ENCODE measurements around the gene FBXO5.
"Not testable (repeated sequence)": the region's sequence is repeated elsewhere in the genome, so short reads cannot be mapped to it uniquely, and the experiment has no call there.

FBXO5 gene

DNA sequence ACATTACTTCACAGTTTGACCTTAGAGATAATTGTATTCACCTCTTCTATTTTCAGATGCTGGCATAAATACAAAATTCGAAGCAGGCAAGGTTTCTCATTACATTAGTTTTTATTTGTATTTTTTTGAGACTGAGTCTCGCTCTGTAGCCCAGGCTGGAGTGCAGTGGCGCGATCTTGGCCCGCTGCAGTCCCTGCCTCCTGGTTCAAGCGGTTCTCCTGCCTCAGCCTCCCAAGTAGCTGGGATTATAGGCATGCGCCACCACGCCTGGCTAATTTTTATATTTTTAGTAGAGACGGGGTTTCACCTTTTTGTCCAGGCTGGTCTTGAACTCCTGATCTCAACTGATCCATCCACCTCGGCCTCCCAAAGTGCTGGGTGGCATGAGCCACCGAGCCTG lies 2.5 kb upstream of the FBXO5 start:
- DNase-seq, result not testable (repeated sequence)

DNA sequence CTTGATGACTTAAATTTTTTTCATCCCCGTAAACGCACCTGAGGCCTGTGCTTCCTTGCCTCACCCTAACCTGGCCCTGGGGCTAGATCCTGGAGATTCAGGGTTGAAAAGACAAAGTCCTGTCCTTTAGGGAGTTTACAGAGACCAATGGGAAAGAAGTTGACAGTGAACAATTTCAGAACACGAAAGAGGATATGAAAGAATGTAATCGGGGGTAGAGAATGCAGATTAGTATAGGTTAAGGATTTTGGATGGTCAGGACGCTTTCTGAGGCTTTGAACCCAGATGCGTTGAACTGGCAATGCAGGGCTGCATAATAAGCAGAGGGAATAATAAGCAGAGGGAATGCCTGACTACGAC lies 1.7 kb upstream of the FBXO5 start:
- no peak for DNase-seq

DNA sequence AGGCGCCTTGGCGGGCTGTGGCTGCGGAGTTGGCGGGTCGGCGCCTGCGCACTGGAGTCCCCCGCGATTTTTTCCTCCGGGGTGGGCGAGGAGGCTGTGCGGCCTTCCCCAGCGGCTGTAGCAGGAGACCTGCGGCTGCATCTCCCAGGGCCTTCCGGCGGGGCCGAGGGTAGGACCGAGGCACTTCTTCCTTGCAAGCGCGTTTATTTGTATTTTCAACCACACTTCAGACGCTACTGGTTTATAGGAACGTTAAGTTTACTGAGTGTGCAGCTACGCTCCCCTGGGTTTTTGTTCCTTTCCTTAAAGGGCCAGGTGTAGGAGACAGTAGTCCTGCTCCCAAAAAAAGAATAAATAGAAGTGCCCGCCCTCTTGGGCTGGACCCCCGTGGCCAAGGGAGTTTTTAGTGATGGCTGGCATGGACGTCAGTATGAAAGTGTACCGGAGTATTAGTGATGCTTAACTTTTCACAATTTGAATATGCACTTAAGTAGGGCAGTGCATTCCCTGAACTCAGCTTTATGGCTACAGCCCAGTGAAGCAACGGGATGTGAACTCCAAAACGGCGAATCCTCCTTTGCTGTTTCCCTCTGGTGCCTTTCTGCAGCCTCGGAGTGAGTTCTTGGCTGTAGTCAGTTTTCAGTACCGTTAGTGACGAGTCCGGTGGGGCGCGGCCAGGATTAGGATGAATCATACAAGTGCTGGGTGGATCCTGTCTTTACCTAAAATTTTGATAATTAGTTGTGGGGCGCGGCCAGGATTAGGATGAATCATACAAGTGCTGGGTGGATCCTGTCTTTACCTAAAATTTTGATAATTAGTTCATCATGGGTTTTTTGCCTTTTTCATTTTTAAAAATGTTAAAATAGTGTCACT lies 1.0 kb upstream of the FBXO5 start:
- DNase-seq, result peak in 3 of 6 experiments; percentile 53 to 91 (median 90)

DNA sequence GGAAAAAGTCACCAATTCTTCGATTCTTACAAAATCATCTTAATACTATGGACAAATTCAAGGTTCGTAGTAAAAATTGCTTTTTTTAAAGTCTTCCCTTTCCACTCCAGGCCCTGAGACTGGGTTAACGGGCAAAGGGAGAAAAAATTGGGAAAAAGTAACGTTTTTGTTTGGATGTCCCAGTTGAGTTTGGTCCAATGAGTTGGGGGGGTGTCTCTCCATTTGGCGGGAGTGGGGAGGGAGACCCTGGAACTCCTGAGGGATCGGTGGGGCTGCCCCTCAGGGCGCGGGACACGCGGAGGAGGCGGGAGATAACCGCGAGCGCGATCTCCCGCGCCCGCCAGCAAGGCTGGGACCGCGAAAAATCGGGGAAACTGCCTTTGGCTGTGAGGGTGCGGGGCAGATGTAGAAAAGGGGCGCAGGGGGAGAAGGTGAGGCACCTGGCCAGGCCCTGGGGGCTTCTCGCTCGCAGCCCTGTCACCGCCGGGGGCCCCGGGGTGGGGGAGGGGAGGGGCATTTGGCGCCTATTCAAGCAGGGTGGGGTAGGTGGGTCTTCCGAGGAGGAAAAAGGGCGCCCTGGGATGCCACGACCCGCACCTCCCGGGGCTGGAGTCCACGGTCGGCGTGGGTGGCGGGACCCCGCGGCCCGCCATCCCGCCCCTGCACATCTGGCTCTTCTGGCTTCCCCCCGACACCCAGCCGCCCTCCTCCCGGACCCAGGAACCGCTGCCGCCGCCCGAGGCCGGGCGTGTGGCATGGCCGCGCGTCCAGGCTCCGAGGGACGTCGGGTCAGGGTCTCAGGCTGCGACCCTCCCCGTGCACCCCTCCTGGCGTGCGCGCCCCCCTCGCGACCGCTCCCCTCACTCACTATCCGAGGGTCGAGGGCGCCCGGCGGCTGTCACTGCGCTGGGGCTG lies 595 bp downstream of the FBXO5 start:
- no peak for DNase-seq

DNA sequence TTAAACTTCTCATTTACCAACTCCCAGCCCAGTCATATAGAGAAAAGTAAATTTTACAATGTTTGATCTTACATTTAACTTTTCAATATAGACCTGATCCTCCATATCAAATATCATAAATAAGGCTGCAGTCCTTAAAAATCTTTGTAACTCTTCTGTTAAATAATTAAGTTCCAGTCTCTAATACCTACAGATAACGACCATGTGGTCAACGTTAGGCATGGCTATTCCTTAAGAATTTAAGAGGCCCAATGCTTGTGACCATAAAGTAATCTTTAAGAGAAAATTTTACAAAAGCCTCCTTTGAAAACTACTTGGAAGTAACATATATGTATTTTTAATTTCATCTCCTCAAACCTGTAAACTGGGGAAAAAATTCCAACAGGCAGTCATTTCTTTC lies 1.6 kb downstream of the FBXO5 start:
- no peak for DNase-seq

DNA sequence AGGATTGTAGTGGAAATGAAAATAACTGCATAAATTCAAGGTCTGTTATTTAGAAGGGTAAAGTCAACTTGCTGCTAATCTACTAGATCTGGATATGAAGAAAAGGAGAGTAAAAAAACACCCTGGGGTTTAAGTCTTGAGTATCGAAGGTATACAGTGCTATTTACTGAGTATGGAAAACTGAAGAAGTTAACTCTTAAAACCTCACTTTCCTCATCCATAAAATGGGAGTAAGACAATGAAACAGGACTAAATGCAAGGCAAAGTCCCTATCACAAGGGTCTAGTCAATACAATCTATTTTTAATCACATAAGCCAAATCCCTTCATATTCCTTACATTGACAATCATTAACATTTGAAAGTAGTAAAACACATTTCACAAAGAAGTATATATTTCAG lies 2.2 kb downstream of the FBXO5 start:
- DNase-seq, result no peak

DNA sequence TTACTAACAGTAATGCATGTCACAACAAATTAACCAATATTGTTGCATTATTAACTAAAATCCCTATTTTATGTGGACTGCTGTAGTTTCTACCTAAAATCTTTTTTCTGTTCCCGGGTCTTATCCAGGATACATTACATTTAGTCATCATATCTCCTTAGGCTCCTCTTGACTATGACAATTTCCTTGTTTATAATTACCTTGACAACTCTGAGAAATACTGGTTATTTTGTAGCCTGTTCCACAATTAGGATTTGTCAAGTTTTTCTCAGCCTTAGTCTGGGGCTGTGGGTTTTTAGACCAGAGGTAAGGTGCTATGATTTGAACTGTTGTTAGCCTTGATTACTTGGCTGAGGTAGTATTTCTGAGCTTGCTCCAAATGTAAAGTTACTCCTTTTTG lies 3.7 kb downstream of the FBXO5 start:
- no peak for DNase-seq

DNA sequence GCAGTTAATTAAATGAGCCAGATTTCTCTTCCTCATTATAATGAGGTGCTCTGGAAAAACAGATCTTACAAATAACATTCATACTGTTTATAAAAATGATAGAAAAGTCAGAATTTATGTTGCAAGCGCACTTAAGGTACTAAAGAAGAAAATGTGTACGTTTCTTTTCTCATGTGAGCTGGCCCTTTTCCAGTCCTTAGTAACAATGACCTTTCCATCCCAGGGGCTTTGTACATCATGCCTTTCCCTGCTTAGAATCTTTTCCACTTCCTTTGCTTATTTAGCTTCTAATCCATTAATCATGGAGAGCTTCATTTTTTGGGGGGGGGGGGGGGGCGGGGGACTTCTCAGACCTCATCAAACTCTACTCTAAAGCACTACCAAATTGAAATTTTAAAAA lies 4.8 kb downstream of the FBXO5 start:
- no peak for DNase-seq

DNA sequence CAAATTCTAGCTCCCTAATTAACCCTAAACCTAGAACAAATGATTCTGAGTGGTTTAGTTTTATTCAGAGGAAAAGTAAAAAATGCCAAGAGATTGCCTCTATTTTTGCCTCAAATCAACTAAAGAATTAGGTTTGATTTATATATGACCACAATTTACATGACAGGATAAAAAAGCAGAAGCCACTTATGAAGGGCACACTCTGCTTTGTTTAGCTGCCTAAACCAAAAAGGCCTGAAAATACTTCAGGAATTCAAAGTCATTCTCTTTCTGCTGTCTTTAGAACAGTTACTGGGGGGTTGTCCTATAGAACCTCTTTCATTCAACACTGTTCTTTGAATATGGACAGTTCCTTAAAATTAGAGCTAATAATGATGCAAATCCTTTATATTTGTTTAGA lies 5.3 kb downstream of the FBXO5 start:
- DNase-seq, result no peak

DNA sequence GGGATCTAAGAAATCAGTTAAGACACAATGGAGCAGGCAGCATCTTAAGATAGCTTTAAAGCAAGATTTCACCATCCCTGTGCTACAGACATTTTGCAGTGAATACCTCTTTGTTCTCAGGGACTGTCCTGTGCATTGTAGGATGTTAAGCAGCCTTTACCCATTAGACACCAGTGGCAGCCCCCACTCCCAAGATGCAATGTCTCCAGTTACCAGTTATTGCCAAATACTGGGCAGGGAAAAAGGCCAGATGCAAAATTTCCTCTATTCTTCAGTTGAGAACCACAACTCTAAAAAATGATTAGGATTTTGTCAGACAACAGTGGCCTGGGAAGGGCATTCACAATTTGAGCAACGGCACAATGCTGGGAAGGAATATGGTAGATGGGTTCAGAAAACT lies 6.1 kb downstream of the FBXO5 start:
- DNase-seq, result no peak

DNA sequence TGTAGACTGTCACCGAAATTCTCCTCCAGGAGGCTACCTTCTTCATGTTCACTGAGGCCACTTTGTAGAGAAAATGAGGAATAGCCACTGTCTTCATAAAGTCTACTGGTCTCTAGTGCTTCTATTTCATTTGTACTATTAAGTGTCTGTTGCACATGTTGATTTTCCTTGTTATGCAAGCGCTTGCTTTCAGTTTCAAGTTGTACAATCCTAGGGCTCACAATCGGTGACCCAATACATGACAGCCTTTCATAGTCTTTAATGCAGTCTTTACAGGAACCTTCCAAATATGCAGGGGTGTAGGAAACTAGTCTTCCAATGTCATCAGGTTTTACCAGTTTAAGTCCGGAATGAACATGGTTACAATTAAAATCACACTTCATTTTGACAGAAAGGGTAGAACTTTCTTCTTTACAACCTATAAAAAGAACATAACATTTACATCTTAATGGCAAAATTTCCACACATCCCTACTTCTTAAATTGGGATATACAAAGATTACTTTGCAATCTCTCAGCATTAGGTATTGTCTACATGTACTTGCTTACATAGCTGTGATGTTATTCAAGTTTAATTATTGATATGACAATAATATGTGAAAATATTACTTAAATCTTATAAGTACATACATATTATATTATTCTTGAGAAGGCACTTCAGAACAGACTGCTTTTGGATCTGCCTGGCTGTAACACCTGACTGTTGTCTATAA lies 7.5 kb downstream of the FBXO5 start:
- no peak for DNase-seq

DNA sequence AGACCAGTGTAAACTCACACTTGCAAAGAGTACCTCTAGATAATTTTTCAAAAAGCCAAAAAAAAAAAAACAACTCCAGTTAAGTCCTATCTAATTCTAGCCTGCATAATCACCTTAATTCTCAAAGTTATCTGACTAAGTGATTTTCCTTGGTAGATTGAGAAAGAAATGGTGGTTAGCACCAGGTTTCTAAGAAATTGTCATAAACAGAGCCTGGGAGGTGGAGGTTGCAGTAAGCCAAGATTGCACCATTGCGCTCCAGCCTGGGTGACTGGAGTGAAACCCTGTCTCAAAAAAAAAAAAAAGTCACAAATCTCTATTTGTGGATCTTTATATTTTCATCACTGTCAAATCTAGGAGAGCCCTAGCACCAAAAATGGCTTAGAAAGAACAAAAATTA lies 8.9 kb downstream of the FBXO5 start:
- DNase-seq, result no peak

DNA sequence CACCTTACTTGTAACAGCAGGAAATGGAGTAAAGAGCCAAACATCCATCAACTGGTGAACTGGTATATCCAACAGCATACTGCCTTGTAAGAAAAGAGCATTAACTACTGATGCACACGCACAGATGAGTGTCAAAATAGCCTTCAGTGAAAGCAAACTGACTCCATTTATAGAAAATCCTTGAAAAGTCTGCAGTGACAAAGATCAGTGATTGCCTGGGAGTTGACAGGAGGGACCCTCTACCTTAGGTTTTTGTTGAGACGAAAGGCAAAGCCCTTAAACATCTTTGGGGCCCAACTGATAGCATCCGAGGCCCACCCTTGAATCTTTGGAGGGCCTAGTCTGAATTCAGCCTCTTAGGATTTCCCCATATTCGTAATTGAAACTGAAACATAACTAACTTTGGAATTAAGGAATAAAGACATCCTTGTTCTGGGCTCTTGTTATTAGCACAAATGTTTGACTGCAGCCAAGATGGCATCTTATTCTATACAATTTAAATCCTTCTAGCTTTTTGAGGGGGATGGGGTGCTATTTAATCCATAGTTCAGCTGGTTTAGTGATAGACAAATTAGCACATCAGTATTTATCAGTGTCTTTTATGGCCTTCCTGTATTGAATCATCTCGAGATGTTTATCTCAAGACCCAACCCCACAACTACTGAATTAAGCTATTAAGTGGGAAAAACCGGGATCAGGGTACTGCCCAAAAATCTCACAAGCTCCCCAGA lies 13.0 kb downstream of the FBXO5 start:
- DNase-seq, result no peak

DNA sequence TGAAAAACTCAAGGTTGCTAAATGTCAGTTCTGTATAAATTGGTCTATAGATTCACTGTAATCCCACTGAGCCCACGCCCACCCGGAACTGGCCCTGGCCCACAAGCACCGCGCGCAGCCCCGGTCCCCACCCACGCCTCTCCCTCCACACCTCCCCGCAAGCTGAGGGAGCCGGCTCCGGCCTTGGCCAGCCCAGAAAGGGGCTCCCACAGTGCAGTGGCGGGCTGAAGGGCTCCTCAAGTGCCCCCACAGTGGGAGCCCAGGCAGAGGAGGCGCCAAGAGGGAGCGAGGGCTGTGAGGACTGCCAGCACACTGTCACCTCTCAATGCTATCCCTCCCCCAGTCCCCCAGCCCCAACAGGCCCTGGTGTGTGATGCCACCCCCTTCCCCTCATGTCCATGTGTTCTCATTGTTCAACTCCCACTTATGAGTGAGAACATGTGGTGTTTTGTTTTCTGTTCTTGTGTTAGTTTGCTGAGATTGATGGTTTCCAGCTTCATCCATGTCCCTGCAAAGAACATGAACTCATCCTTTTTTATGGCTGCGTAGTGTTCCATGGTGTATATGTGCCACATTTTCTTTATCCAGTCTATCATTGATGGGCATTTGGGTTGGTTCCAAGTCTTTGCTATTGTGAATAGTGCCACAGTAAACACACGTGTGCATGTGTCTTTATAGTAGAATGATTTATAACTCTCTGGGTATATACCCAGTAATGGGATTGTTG lies 16.5 kb downstream of the FBXO5 start:
- not testable (repeated sequence) for DNase-seq

DNA sequence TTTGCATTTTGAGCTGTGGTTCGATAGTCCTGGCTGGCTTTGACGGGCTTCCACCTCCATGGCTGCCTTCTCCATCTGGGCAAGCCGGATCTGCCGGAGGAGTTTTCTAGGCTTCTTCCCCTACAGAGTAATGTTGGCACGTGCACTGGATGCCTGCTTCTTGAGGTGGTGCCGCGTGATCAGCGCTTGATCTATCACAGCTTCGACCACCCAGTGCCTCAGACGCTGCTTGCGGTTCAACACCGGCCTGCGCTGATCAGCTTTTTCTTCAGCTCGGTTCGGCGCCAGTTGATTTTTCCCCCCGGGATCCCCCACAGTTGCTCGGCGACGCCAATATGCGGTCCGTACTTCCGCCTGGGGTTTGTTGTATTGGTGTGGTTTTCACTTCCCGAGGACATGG lies 23.5 kb downstream of the FBXO5 start:
- no peak for DNase-seq

DNA sequence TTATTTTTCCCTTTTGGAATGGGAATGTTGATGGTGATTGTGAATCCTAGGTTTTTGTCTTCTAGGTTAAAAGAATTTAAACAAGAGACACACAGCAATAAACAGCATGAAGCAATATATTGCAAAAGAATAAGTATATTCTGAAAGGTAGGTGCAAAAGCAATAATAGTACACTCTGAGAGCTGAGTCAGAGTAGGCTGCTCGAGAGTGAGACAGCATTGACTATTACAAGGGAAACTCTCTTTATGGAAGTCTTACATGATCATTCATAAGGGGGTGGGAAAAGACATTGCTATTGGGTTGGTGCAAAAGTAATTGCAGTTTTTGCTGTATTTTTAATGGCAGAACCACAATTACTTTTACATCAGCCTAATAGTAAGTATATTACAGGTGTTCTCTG lies 25.0 kb downstream of the FBXO5 start:
- no peak for DNase-seq

DNA sequence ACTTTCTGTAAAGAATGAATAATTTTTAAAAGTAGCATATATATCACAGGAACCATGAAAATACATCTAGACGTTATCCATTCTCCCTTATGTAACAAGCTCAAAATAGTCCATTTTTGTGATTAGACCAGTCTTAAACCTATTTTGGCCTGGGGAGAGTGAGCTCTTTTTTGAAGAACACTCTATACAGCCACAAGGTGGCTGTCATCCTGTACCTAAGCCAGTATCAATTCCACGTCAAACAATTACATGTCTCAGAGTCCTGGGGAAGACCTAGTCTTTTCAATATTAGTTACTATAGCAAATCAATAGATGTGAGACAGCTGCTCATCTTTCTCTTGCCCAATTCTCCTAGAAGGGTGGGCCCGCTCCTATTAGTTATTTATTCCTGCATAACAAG lies 28.4 kb downstream of the FBXO5 start:
- DNase-seq, result no peak

DNA sequence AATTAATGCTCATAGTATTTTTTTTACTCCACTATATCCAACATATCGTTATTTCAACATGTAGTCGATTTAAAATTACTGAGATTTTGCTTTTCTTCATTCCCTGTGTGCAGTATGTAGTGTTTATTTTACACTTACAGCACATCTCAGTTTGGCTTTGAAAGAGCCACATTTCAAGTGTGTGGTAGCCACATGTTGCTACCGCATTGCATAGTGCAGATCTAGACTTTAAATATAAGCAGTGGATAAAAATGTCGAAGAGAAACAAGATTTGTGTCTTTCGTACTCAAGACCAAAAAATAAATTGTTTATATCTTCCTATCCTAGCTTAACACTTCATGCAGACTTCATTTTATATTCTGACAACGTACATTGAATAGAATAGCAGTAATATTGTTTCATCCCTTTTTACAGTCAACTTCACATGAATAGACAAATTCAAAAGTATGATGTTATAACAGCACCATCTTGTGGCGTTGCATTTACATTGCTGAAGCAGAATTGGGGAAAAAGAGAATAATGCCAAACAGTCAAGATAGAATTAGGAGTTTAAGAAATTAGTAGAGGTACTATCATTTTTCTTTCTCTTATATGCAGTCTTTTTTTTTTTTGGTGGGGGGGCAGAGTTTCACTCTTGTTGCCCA lies 29.9 kb downstream of the FBXO5 start:
- no peak for DNase-seq

DNA sequence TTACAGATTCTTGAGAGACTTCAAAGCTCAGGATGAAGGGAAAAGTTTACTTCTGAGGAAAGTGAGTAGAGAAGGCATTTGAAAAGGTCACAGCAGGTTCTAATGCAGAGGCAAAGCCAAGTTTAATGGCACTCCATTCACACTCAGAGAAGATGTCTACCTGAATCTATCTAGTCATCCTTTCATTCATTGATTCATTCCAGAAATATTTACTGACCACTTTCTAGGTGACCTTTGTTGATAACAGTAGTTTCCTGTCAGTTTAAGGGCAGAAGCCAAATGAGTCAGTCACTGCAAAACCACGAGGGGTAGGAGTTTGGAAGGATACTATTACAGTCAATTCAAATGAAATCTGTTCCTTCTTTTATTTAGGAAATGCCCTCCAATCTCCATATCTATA lies 30.8 kb downstream of the FBXO5 start:
- no peak for DNase-seq

DNA sequence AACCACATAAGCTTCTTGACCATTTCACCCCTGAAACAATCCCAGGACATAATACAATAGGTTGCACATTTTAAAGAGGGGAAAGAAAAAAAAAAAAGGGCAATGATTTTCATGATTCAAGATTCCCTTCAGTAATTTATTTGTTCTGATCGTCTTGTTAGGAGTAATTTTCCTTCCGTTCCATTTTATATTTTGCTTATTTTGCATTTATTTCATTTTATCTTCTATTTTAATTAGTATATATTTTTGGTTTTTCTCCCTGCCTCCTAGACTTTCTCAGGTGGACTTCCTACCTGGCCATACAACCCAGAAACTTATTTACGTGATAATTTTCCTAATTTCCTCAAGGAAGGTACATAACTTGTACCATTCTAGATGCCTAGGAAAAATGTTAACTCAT lies 32.6 kb downstream of the FBXO5 start:
- DNase-seq, result no peak

DNA sequence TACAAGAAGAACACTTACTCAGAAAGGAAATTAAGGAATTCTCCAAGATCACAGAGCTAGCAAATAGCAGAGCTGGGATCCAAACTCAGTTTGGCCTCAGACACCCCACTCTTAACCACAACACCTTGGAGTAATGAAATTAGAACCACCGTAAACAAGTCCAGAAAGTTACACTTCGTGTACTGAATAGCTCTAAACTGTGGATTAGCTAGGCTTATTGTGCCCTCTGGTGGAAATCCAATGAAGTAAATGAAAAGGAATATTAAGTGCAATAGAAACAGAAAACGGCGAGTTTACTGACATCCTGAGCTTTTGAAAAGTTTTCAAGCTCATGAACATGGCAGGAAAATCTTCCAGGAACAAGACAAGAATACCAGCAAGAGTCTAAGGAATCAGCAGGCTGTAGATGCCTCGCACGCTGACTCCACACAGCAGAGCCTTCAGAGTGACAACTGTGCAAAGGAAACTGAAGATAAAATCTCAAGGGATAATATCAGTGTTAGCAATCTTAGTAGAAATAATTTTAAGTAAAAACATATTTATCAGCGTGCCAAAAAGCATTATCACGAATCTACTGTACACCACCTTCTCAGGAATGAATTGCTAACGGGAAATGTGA lies 34.6 kb downstream of the FBXO5 start:
- DNase-seq, result peak in 2 of 6 experiments; percentile 18 to 19

Measured in stimulated activated naive CD4-positive, alpha-beta T cell (primary cell).